ENCODE results near the gene HERC2.
"Not testable (repeated sequence)": the region's sequence is repeated elsewhere in the genome, so short reads cannot be mapped to it uniquely, and the experiment has no call there.

The HERC2 gene, protein sequence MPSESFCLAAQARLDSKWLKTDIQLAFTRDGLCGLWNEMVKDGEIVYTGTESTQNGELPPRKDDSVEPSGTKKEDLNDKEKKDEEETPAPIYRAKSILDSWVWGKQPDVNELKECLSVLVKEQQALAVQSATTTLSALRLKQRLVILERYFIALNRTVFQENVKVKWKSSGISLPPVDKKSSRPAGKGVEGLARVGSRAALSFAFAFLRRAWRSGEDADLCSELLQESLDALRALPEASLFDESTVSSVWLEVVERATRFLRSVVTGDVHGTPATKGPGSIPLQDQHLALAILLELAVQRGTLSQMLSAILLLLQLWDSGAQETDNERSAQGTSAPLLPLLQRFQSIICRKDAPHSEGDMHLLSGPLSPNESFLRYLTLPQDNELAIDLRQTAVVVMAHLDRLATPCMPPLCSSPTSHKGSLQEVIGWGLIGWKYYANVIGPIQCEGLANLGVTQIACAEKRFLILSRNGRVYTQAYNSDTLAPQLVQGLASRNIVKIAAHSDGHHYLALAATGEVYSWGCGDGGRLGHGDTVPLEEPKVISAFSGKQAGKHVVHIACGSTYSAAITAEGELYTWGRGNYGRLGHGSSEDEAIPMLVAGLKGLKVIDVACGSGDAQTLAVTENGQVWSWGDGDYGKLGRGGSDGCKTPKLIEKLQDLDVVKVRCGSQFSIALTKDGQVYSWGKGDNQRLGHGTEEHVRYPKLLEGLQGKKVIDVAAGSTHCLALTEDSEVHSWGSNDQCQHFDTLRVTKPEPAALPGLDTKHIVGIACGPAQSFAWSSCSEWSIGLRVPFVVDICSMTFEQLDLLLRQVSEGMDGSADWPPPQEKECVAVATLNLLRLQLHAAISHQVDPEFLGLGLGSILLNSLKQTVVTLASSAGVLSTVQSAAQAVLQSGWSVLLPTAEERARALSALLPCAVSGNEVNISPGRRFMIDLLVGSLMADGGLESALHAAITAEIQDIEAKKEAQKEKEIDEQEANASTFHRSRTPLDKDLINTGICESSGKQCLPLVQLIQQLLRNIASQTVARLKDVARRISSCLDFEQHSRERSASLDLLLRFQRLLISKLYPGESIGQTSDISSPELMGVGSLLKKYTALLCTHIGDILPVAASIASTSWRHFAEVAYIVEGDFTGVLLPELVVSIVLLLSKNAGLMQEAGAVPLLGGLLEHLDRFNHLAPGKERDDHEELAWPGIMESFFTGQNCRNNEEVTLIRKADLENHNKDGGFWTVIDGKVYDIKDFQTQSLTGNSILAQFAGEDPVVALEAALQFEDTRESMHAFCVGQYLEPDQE (N-terminal part only)

DNA sequence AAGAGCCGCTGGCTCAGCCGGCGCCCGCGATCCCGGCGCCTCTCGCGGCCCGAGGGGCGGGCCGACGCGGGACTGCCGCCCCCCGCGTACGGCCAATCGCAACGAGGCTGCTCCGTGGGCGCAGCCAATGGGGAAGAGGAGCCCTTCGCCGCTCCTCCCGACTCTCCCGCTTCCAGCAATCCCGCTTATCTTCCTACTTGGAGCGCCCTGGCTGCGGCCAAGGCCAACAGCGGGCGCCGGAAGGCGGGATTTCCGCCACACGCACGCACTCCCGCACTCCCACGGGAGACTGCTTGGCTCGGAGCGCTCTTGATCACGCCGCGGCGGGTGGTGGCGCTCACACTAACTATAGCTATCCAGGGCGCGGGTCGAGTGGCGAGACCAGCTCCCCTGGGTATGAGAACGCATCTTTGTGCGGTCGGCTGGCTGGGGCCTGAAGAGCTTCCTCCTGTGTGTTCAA lies at the start of gene HERC2:
TSS of gene HERC2 (minus strand) at position 51 of the 460 bp plus-strand sequence. CDS start 746 bp downstream, outside the sequence.
- not testable (repeated sequence) for DNase-seq (ENCODE audit: insufficient read length, low spot score); FAIRE-seq

DNA sequence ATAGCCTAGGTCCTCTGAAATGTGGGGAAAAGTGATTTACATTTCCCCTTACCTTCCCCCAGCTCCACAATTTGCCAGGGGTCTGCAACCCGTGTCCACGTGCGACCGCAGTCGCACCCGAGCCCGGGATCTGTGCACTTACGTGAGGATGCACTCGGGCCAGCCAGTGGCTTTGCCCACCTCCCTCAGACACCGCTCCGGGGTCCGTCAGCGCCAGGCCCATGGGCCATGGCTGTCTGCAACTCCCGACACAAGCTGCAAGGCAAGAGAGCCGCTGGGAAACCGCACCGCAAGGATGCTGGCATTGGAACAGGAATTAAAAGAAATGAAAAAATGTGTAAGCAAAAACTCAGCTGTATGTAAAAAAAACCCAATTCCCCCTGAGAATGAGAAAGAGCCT lies 43.5 kb upstream of the HERC2 start:
- not testable (repeated sequence) for DNase-seq (ENCODE audit: insufficient read length, low spot score); FAIRE-seq

- FAIRE-seq: not testable (repeated sequence)
Observed at GRCh38 chr15:28357984-28358383, 36.0 kb upstream of the HERC2 start, which contains the start of gene GOLGA6L24. Gene GOLGA6L24 (minus strand): TSS chr15:28358084. CDS start chr15:28358023, 61 bp downstream.

DNA sequence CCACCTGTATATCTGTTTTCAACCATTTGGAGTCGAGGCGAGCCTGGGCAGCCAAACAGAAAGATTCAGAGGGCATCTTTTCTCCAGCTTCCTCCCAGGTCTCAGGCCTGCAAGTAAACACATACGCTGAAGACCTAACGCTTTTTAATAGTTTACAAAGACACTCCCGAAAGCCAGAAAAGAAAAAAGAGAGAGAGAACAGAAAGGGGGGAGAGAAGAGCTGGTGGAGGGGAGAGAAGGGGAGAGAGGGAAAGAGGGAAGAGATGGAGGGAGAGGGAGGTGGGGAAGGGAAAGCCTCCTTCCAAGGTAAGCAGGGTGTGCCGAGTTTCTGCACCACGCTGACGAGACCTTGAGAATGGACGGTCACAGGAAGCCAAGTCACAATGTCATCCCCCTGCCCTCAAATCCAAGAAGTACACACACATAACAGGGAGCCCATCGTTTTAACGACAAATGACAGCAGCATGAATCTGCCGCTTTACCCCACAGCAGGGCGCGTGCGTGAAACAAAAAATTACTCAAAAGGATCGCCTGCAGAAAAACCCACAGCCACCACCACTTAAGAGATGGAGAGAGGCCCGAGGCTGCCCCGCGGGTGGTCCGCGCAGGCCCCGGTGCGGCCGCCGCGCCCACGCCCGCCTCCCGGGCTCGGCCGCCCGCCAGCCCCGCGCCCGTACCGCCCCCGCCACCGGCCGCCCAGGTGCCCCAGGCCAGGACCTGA lies 461 bp downstream of the HERC2 start:
- FAIRE-seq; DNase-seq (ENCODE audit: insufficient read length, low spot score): not testable (repeated sequence)

More at GRCh38 chr15:28357984-28358383, 36.0 kb upstream of the HERC2 start, which contains the start of gene GOLGA6L24:
- not testable (repeated sequence) for DNase-seq (ENCODE audit: insufficient read length, low spot score)

DNA sequence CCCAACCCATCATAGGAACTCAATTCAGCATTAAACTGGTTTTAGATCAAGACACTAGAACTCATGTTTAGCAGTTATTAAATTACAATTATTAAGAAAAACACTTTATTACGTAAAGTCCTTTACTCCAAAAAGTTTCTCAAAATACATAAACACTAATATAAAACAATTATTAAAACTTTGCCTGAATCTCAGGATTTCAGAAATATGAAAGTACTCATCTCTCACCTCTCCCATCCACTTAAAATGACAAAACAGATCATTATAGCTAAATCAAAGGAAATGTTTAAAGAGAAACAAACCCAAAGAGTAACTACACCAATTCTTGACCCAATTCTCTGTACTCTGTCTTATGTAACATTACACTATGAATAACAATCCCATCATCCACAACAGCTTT lies 2.3 kb downstream of the HERC2 start:
- not testable (repeated sequence) for DNase-seq (ENCODE audit: insufficient read length, low spot score); FAIRE-seq

DNA sequence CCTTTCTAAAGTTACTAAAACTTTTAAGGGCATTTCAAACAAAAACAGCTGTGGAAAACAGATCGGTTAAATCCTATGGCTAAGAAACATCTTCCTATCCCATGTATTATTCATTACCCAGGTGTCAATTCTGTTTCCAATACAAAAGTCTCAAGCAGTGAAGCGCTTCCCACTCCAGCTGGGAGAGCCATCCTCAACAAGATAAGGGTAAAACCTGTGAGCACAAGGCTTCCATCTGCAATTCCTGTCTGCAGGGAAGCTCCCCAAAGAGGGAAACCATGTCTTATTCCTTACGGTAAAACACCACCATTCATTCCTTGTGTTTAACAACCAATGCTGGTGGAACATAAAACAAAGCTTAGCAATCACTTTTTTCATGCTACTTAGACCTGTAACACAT lies 3.2 kb downstream of the HERC2 start:
- DNase-seq (ENCODE audit: insufficient read length, low spot score); FAIRE-seq: not testable (repeated sequence)

DNA sequence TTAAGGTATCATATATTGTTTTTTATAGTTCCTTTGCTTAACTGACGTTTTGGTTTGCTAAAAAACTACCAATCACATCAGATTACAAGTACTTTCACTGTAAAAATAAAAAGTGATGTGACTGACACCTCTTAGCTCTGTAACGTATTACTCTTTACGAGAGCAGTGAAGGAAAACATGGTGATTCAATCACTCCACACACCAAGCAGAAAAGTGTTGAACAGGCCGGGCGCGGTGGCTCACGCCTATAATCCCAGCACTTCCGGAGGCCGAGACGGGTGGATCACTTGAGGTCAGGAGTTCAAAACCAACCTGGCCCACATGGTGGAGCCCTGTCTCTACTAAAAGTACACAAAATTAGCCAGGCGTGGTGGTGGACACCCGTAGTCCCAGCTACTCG lies 3.9 kb downstream of the HERC2 start:
- not testable (repeated sequence) for DNase-seq (ENCODE audit: insufficient read length, low spot score); FAIRE-seq

DNA sequence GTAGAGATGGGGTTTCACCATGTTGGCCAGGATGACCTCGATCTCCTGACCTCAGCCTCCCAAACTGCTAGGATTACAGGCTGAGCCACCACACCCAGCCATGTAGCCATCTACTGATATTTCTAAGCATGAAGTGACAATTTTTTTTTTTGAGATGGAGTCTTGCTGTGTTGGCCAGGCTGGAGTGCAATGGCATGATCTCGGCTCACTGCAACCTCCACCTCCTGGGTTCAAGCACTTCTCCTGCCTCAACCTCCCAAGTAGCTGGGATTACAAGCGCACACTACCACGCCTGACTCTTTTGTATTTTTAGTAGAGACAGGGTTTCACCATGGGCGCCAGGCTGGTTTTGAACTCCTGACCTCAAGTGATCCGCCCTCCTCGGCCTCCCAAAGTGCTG lies 5.0 kb downstream of the HERC2 start:
- FAIRE-seq; DNase-seq (ENCODE audit: insufficient read length, low spot score): not testable (repeated sequence)

GRCh38 chr15:28310454-28310853 lies 11.5 kb downstream of the HERC2 start:
- DNase-seq (ENCODE audit: insufficient read length, low spot score); FAIRE-seq: not testable (repeated sequence)

GRCh38 chr15:28308718-28309117 lies 13.3 kb downstream of the HERC2 start:
- FAIRE-seq; DNase-seq (ENCODE audit: insufficient read length, low spot score): not testable (repeated sequence)

GRCh38 chr15:28305700-28306099 lies 16.3 kb downstream of the HERC2 start:
- not testable (repeated sequence) for DNase-seq (ENCODE audit: insufficient read length, low spot score); FAIRE-seq

DNA sequence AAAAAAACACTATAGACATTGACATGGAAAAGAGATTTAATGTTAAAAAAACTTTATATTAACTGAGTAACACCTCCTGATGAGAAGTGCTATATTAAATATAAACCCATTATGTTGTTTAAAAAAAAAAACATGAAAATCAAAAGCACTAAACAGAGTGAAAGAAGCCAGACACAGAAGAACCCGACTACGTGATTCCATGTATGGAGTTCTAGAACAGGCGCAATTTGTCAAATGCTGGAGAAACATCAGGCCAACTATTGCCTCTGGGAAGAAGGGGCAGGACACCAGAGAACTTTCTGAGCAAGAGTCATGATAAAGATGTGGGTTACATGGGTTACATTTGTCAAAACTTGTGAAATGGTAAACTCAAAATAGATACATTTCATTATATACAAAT lies 24.5 kb downstream of the HERC2 start:
- FAIRE-seq; DNase-seq (ENCODE audit: insufficient read length, low spot score): not testable (repeated sequence)

- not testable (repeated sequence) for DNase-seq (ENCODE audit: insufficient read length, low spot score); FAIRE-seq
Observed at GRCh38 chr15:28296814-28297213, 25.2 kb downstream of the HERC2 start.

DNA sequence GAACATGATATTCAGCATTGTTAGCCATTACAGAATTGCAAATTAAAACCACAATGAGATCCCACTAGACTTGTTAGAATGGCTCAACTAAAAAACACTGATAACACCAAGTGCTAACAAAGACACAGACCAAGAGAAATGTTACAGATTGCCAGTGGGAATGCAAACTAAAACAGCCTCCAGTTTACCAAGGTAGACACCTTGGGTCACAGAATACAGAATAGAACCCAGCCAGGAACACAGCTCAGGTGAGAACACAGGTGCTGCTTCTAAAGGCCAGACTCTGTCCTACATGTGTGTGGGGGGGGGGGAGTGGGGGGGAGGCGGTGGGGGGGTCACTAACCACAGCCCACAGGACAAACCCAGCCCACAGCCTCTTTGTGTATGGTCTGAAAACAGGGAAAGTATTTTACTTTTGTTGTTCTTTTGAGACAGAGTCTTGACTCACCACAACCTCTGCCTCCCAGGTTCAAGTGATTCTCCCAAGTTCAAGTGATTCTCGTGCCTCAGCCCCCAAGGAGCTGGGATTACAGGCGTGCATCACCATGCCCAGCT lies 26.9 kb downstream of the HERC2 start:
- not testable (repeated sequence) for DNase-seq (ENCODE audit: insufficient read length, low spot score); FAIRE-seq

DNA sequence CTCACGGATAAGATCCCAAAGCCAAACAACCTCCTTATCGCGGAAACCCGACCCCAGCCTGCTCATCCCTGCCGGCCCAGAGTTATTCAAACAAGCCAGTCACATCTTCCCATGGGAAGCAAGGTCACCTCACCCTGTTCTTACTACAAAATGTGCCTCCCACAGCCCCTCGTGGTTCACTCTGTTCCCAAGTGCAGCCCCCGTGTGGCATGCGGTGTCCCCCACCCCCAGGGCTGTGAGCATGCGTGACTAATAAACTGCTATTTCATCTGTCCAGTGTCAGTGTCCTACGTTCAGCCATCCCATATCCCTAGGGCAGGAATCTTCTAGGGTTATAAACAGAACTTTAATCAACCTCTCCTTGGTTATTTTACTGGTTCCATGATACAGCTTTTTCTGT lies 27.4 kb downstream of the HERC2 start:
- DNase-seq (ENCODE audit: insufficient read length, low spot score): not testable (repeated sequence)

GRCh38 chr15:28289694-28290463 lies 32.1 kb downstream of the HERC2 start:
- DNase-seq (ENCODE audit: insufficient read length, low spot score) (no peak), FAIRE-seq (no peak)

More for the DNA sequence above, 27.4 kb downstream of the HERC2 start:
- not testable (repeated sequence) for FAIRE-seq

GRCh38 chr15:28288830-28289693 lies 32.9 kb downstream of the HERC2 start:
- not testable (repeated sequence) for FAIRE-seq; DNase-seq (ENCODE audit: insufficient read length, low spot score)

All from HTR-8/SVneo (cell line).